Measurements from ENCODE around the gene RABEP1. TPM values are rescaled to one million over a fixed set of nuclear protein-coding genes. Genes with fewer than 3 reads are reported as not detected.

Gene RABEP1
- total RNA-seq, 1 donor from 2014 or later, result 9.3 TPM

GRCh38 chr17:5330981-5331380 is 48.9 kb downstream of the RABEP1 start:
- Histone ChIP-seq H3K4me3 (no peak overlapping the region), H3K4me1 (no peaks in the 10 kb centered on the region), H3K27me3 (no peaks in the 10 kb centered on the region), H3K27ac (no peak overlapping the region), H3K36me3 (peaks cover 8 to 22% of the 10 kb centered on the region in 2 donors), H3K9me3 (no peaks in the 10 kb centered on the region)
- DNase-seq (ENCODE audit: low spot score in 2 of 2), result no peak
- intact Hi-C loops (cut with DNase I), result no loop called here
- no peak for TF ChIP-seq CTCF (IDR thresholded peaks at IDR 0.05)

GRCh38 chr17:5331506-5331905 is 49.4 kb downstream of the RABEP1 start:
- Histone ChIP-seq H3K9me3 (no peaks in the 10 kb centered on the region), H3K27me3 (no peaks in the 10 kb centered on the region), H3K4me3 (no peak overlapping the region), H3K27ac (no peak overlapping the region), H3K4me1 (no peaks in the 10 kb centered on the region), H3K36me3 (peaks cover 8 to 22% of the 10 kb centered on the region in 2 donors)
- no peak for TF ChIP-seq CTCF (IDR thresholded peaks at IDR 0.05)
- intact Hi-C loops (cut with DNase I), result no loop called here
- DNase-seq (ENCODE audit: low spot score in 2 of 2), result no peak

- Histone ChIP-seq H3K4me1 (no peaks in the 10 kb centered on the region), H3K9me3 (no peaks in the 10 kb centered on the region), H3K4me3 (no peak overlapping the region), H3K36me3 (peaks cover 30 to 38% of the 10 kb centered on the region in 2 donors), H3K27ac (no peak overlapping the region), H3K27me3 (no peaks in the 10 kb centered on the region)
- DNase-seq (ENCODE audit: low spot score in 2 of 2), result no peak
- intact Hi-C loops (cut with DNase I), result no loop called here
- no peak for TF ChIP-seq CTCF (IDR thresholded peaks at IDR 0.05)
Observed at GRCh38 chr17:5344914-5345313, 62.8 kb downstream of the RABEP1 start.

GRCh38 chr17:5352681-5353289 is 70.7 kb downstream of the RABEP1 start:
- H3K27ac ChIP-seq, result no peak overlapping the region
- no peak for DNase-seq (ENCODE audit: low spot score in 2 of 2)
- H3K4me3 ChIP-seq, result no peak overlapping the region
- H3K9me3 ChIP-seq, result no peaks in the 10 kb centered on the region
- H3K27me3 ChIP-seq, result no peaks in the 10 kb centered on the region
- intact Hi-C loops (cut with DNase I), result no loop called here
- H3K36me3 ChIP-seq, result peaks cover 30 to 49% of the 10 kb centered on the region in 2 donors
- peaks cover 15% of the 10 kb centered on the region in 2 donors for H3K4me1 ChIP-seq
- TF ChIP-seq CTCF (IDR thresholded peaks at IDR 0.05), result no peak

- Histone ChIP-seq H3K27me3 (no peaks in the 10 kb centered on the region), H3K9me3 (no peaks in the 10 kb centered on the region), H3K4me1 (peaks cover 15 to 17% of the 10 kb centered on the region in 2 donors), H3K4me3 (no peak overlapping the region), H3K27ac (peak overlapping the region; percentile 38 to 67), H3K36me3 (peaks cover 22 to 45% of the 10 kb centered on the region in 2 donors)
- intact Hi-C loops (cut with DNase I), result no loop called here
- DNase-seq (ENCODE audit: low spot score in 2 of 2), result no peak
- TF ChIP-seq CTCF (IDR thresholded peaks at IDR 0.05), result no peak
Observed at GRCh38 chr17:5354310-5354709, 72.2 kb downstream of the RABEP1 start.
